GM12878 (cell line): ENCODE measurements around the gene CNR1. TPM values are rescaled to one million over a fixed set of nuclear protein-coding genes. Genes with fewer than 3 reads are reported as not detected.

Experiments used
- BCLAF1 ChIP-seq: fragments of 450-650 bp; IDR thresholded peaks from 2 replicates; pipeline ENCODE4 v1.6.1; 2017; ENCODE audit warnings: antibody characterized with exemption, mild to moderate bottlenecking, moderate library complexity
- BHLHE40 ChIP-seq, 2 experiments: fragments of 450-650 bp in 1 of 2; IDR thresholded peaks; 2 replicates each; pipeline ENCODE4 v1.6.1; 2011 to 2017; ENCODE audit warnings: low read depth in 2 of 2, borderline replicate concordance in 1 of 2, improper control_type of control experiment in 1 of 2, low read length in 1 of 2, mild to moderate bottlenecking in 1 of 2
- CUX1 ChIP-seq: IDR thresholded peaks from 2 replicates; pipeline ENCODE4 v1.6.1; 2012; ENCODE audit warnings: improper control_type of control experiment, low read depth, low read length; ENCODE audit not compliant: insufficient replicate concordance
- E4F1 ChIP-seq: fragments of 450-650 bp; IDR thresholded peaks from 2 replicates; pipeline ENCODE4 v1.6.1; 2018; ENCODE audit warnings: borderline replicate concordance, mild to moderate bottlenecking; ENCODE audit not compliant: partially characterized antibody
- HCFC1 ChIP-seq: fragments of 150-350 bp; IDR thresholded peaks from 2 replicates; pipeline ENCODE4 v1.6.1; 2014; ENCODE audit warnings: low read length
- IRF5 ChIP-seq: fragments of 450-650 bp; IDR thresholded peaks from 2 replicates; pipeline ENCODE4 v1.6.1; 2017; ENCODE audit warnings: borderline replicate concordance
- MEF2A ChIP-seq: IDR thresholded peaks from 2 replicates; pipeline ENCODE4 v1.6.1; 2011; ENCODE audit warnings: low read depth, mild to moderate bottlenecking, low read length, moderate library complexity; ENCODE audit not compliant: insufficient read depth
- NBN ChIP-seq: fragments of 450-650 bp; IDR thresholded peaks from 2 replicates; pipeline ENCODE4 v1.6.1; 2016
- NFYB ChIP-seq: IDR thresholded peaks from 2 replicates; pipeline ENCODE4 v1.6.1; 2011; ENCODE audit warnings: low read depth, mild to moderate bottlenecking, low read length, improper control_type of control experiment, moderate library complexity; ENCODE audit not compliant: insufficient read depth
- NR2C1 ChIP-seq: fragments of 450-650 bp; IDR thresholded peaks from 2 replicates; pipeline ENCODE4 v1.6.1; 2017; ENCODE audit warnings: antibody characterized with exemption, mild to moderate bottlenecking, moderate library complexity
- NR2C2 ChIP-seq: IDR thresholded peaks from 2 replicates; pipeline ENCODE4 v1.6.1; 2011; ENCODE audit warnings: borderline replicate concordance, low read depth; ENCODE audit not compliant: control insufficient read depth, insufficient read length
- PML ChIP-seq: IDR thresholded peaks from 2 replicates; pipeline ENCODE4 v1.6.1; 2012; ENCODE audit warnings: low read length, inconsistent platforms
- POU2F2 ChIP-seq: IDR thresholded peaks from 3 replicates; pipeline ENCODE4 v1.6.1; 2011; ENCODE audit warnings: low read depth, mild to moderate bottlenecking, low read length, borderline replicate concordance
- RELA ChIP-seq: fragments of 450-650 bp; IDR thresholded peaks from 2 replicates; pipeline ENCODE4 v1.8.0; 2014; ENCODE audit warnings: borderline replicate concordance; ENCODE audit not compliant: partially characterized antibody
- SREBF1 ChIP-seq: IDR thresholded peaks from 2 replicates; pipeline ENCODE4 v1.6.1; 2012; ENCODE audit warnings: mild to moderate bottlenecking, low read length
- STAT1 ChIP-seq: fragments of 450-650 bp; conservative IDR thresholded peaks from 2 replicates; pipeline ENCODE4 v1.6.1; 2014; ENCODE audit warnings: antibody characterized with exemption, mild to moderate bottlenecking
- YY1 ChIP-seq: IDR thresholded peaks from 2 replicates; pipeline ENCODE4 v1.6.1; 2011; ENCODE audit warnings: low read depth, mild to moderate bottlenecking, low read length
- ZNF274 ChIP-seq: IDR thresholded peaks from one replicate; pipeline ENCODE4 v1.8.0; 2011; ENCODE audit not compliant: insufficient read length, insufficient read depth
- polyA plus RNA-seq, 11 experiments: library from polyadenylated mRNA; depleted of rRNA in 4 of 11; unstranded in 6 of 11; stranded (reverse) in 5 of 11; fragments of >200 nt; fragmentation: Nextera tagmentation in 4 of 11; fragmentation: Illumina TruSeq in 1 of 11; extraction: Ambion mirVana in 4 of 11; extraction: Trizol in 1 of 11; gene quantifications; 1 replicate in 1 of 11; 2 replicates in 10 of 11; pipeline versions ENCODE4 v1.2.1 to v1.2.3, GENCODE V29; 2011 to 2016; ENCODE audit warnings: inconsistent platforms in 2 of 11, missing spikeins in 2 of 11, low read depth in 1 of 11
- total RNA-seq, 4 experiments: library from RNA; depleted of rRNA in 3 of 4; stranded (reverse); fragments of >200 nt in 3 of 4; fragmentation: Illumina TruSeq in 1 of 4; extraction: Trizol in 1 of 4; gene quantifications; 2 replicates each; pipeline versions ENCODE4 v1.2.1 to v1.2.3, GENCODE V29; 2013 to 2021

CNR1 gene
- total and polyA plus RNA-seq, 10 of the 15 experiments (the other 5 are each of a cell fraction or from before 2014, with no cell fraction given), result 2.2 to 15.4 (median 8.5) TPM

DNA sequence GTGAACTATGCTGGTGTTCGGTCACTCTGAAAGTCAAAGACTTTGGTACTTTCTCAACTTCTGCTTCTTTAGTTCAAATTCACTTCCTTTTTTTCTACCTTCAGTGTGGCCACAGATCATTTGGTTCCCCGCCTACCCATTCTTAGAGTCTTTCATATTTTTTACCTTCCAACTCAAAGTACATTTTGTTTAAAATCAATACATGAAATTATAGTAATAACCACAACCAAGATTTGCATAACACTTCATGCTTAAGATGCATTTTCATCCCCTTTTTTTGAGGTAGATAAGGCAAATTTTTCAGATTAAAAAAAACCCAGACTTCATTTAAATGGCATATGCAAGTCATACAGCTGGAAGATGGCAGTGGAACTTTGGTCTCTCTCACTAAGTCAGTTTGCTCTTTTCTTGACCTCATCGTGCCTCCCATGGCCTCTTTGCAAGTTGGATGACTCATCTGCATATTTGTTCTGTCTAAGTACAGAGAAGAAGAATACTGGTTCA lies 11.9 kb upstream of the CNR1 start (continued):
- TF ChIP-seq IRF5 (no peak), NR2C2 (no peak), POU2F2 (0 out of 3 replicates have a peak, but pooled peaks have one; percentile 32), NR2C1 (0 out of 2 replicates have a peak, but pooled peaks have one; percentile 10), BHLHE40 (IDR thresholded peaks at IDR 0.05; ENCODE audit: borderline replicate concordance in 1 of 2, low read depth in 2 of 2, low read length in 1 of 2) (no peak), RELA (no peak), ZNF274 (no peak), STAT1 (no peak), SREBF1 (no peak), PML (peak; percentile 36; the same call in 1 of the 2 replicates), NFYB (no peak), BCLAF1 (no peak), CUX1 (peak; percentile 87), E4F1 (no peak), NBN (0 out of 2 replicates have a peak, but pooled peaks have one; percentile 20), MEF2A (no peak), HCFC1 (no peak), YY1 (peak; percentile 63)
